K562 (cell line): Measurements from ENCODE around the gene ITPR1. TPM values are rescaled to one million over a fixed set of nuclear protein-coding genes. Genes with fewer than 3 reads are reported as not detected.
A peak's percentile ranks its signal among the peaks of the same experiment; 100 is the strongest.

Experiments used
- ATF2 ChIP-seq: sonication (generic); formaldehyde crosslinking; IDR thresholded peaks from 2 replicates; pipeline ENCODE4 v1.8.1; 2022; ENCODE audit warnings: missing genetic modification reagents
- ATF7 ChIP-seq: fragments of 450-650 bp; IDR thresholded peaks from 2 replicates; pipeline ENCODE4 v1.7.1; 2014; ENCODE audit warnings: mild to moderate bottlenecking, moderate library complexity
- CLOCK ChIP-seq: fragments of 250-450 bp; sonication (Bioruptor Pico); IDR thresholded peaks from 2 replicates; pipeline ENCODE4 v1.4.0; 2020; ENCODE audit warnings: mild to moderate bottlenecking, moderate library complexity, borderline replicate concordance
- ELK1 ChIP-seq: sonication (generic); formaldehyde crosslinking; IDR thresholded peaks from 2 replicates; pipeline ENCODE4 v1.8.1; 2022; ENCODE audit warnings: missing genetic modification reagents
- HMG20A ChIP-seq: fragments of 450-650 bp; formaldehyde crosslinking; conservative IDR thresholded peaks from 2 replicates; pipeline ENCODE4 v1.4.0; 2020; ENCODE audit warnings: mild to moderate bottlenecking, mixed read lengths
- HMG20B ChIP-seq: fragments of 250-450 bp; sonication (Bioruptor Pico); IDR thresholded peaks from 2 replicates; pipeline ENCODE4 v1.5.0; 2021; ENCODE audit warnings: mild to moderate bottlenecking
- KAT7 ChIP-seq: sonication (generic); formaldehyde crosslinking; IDR thresholded peaks from 2 replicates; pipeline ENCODE4 v1.8.0; 2022; ENCODE audit warnings: missing genetic modification reagents, mild to moderate bottlenecking, borderline replicate concordance
- MAFK ChIP-seq: IDR thresholded peaks from 2 replicates; pipeline ENCODE4 v1.6.1; 2011; ENCODE audit warnings: low read length, improper control_type of control experiment
- MLX ChIP-seq, 2 experiments: fragments of 450-650 bp in 1 of 2; sonication (generic) in 1 of 2; formaldehyde crosslinking; conservative IDR thresholded peaks; 2 replicates each; pipeline versions ENCODE4 v1.4.0 to v1.8.1; 2020 to 2022; ENCODE audit warnings: mild to moderate bottlenecking in 1 of 2, missing genetic modification reagents in 1 of 2
- MTF1 ChIP-seq: fragments of 250-450 bp; sonication (Bioruptor Pico); IDR thresholded peaks from 2 replicates; pipeline ENCODE4 v1.9.0; 2021; ENCODE audit warnings: moderate library complexity, mild to moderate bottlenecking, inconsistent platforms, borderline replicate concordance
- NRF1 ChIP-seq, 2 experiments: fragments of 450-650 bp; IDR thresholded peaks in 1 of 2; conservative IDR thresholded peaks in 1 of 2; 2 replicates each; pipeline ENCODE4 v1.6.1; 2014; ENCODE audit warnings: mild to moderate bottlenecking in 2 of 2
- PHF8 ChIP-seq: fragments of 200-600 bp; sonication (generic); IDR thresholded peaks from 2 replicates; pipeline ENCODE4 v1.6.1; 2012; ENCODE audit warnings: mixed run types, mild to moderate bottlenecking, inconsistent platforms, low read length, moderate library complexity, borderline replicate concordance
- PRMT5 ChIP-seq: sonication (generic); formaldehyde crosslinking; IDR thresholded peaks from 2 replicates; pipeline ENCODE4 v1.5.0; 2020; ENCODE audit warnings: missing genetic modification reagents
- SP1 ChIP-seq: sonication (generic); formaldehyde crosslinking; IDR thresholded peaks from 2 replicates; pipeline ENCODE4 v1.8.1; 2022; ENCODE audit warnings: mild to moderate bottlenecking, missing genetic modification reagents
- STAG1 ChIP-seq: sonication (generic); formaldehyde crosslinking; IDR thresholded peaks from 2 replicates; pipeline ENCODE4 v1.5.0; 2020; ENCODE audit warnings: missing genetic modification reagents, borderline replicate concordance
- STAT5B ChIP-seq: fragments of 250-450 bp; sonication (Bioruptor Pico); IDR thresholded peaks from 2 replicates; pipeline ENCODE4 v1.8.0; 2021; ENCODE audit warnings: mild to moderate bottlenecking, inconsistent platforms
- TCF15 ChIP-seq: fragments of 250-450 bp; sonication (Bioruptor Pico); IDR thresholded peaks from 2 replicates; pipeline ENCODE4 v1.8.0; 2022; ENCODE audit warnings: moderate library complexity, mild to moderate bottlenecking, inconsistent platforms
- WHSC1 ChIP-seq: IDR thresholded peaks from one replicate; pipeline ENCODE4 v1.6.1; 2012; ENCODE audit warnings: low read length, control low read depth, inconsistent platforms
- ZEB2 ChIP-seq: fragments of 450-650 bp; IDR thresholded peaks from 2 replicates; pipeline ENCODE4 v1.6.1; 2016
- ZNF3 ChIP-seq: fragments of 250-450 bp; sonication (Bioruptor Pico); IDR thresholded peaks from 2 replicates; pipeline ENCODE4 v1.5.0; 2021; ENCODE audit warnings: mild to moderate bottlenecking, moderate library complexity
- polyA plus RNA-seq, 8 experiments: library from polyadenylated mRNA; depleted of rRNA in 4 of 8; stranded (reverse) in 5 of 8; unstranded in 3 of 8; fragments of >200 nt; fragmentation: Nextera tagmentation in 2 of 8; fragmentation: Illumina TruSeq in 1 of 8; extraction: Ambion mirVana in 2 of 8; extraction: Trizol in 1 of 8; gene quantifications; 2 replicates each; pipeline versions ENCODE4 v1.2.1 to v1.2.3, GENCODE V29; 2011 to 2014; ENCODE audit warnings: inconsistent platforms in 1 of 8, missing spikeins in 1 of 8
- total RNA-seq, 7 experiments: library from RNA; depleted of rRNA in 6 of 7; stranded (reverse); fragments of >200 nt in 6 of 7; fragmentation: Illumina TruSeq in 2 of 7; extraction: Trizol in 2 of 7; gene quantifications; 2 replicates each; pipeline versions ENCODE4 v1.2.1 to v1.2.3, GENCODE V29; 2011 to 2021; ENCODE audit warnings: low replicate concordance in 1 of 7

Gene ITPR1
- total and polyA plus RNA-seq, 9 of the 15 experiments (the other 6 are each of a cell fraction or from before 2014, with no cell fraction given) = 22.4 to 40.0 (median 27.4) TPM

- TF ChIP-seq ATF2 (no peak), MAFK (no peak), ELK1 (CRISPR knock-in tag) (no peak), MLX (CRISPR knock-in tag; conservative IDR thresholded peaks at IDR 0.05) (no peak), ZEB2 (peak; percentile 100), CLOCK (CRISPR knock-in tag) (no peak), KAT7 (CRISPR knock-in tag) (no peak), TCF15 (CRISPR knock-in tag) (0 out of 2 replicates have a peak, but pooled peaks have one; percentile 45), WHSC1 (no peak), SP1 (CRISPR knock-in tag) (no peak), PHF8 (no peak), STAG1 (CRISPR knock-in tag) (no peak), HMG20B (no peak), HMG20A (CRISPR knock-in tag) (no peak), STAT5B (CRISPR knock-in tag) (no peak), ZNF3 (CRISPR knock-in tag) (no peak), NRF1 (conservative IDR thresholded peaks at IDR 0.05 in 1 of 2, IDR thresholded peaks at IDR 0.05 in 1 of 2) (peak; percentile 16 to 35; a peak in 2 of 4 replicates), ATF7 (peak; percentile 89), MTF1 (CRISPR knock-in tag) (no peak), PRMT5 (CRISPR knock-in tag) (no peak)
Measured at GRCh38 chr3:4531478-4532025, 38.4 kb downstream of the ITPR1 start (continued).
